ENCODE results near the gene NHLRC2. TPM values are rescaled to one million over a fixed set of nuclear protein-coding genes. Genes with fewer than 3 reads are reported as not detected.

Gene NHLRC2
- total RNA-seq, 4 donors from 2014 or later = 18.3 to 140 (median 45.8) TPM

DNA sequence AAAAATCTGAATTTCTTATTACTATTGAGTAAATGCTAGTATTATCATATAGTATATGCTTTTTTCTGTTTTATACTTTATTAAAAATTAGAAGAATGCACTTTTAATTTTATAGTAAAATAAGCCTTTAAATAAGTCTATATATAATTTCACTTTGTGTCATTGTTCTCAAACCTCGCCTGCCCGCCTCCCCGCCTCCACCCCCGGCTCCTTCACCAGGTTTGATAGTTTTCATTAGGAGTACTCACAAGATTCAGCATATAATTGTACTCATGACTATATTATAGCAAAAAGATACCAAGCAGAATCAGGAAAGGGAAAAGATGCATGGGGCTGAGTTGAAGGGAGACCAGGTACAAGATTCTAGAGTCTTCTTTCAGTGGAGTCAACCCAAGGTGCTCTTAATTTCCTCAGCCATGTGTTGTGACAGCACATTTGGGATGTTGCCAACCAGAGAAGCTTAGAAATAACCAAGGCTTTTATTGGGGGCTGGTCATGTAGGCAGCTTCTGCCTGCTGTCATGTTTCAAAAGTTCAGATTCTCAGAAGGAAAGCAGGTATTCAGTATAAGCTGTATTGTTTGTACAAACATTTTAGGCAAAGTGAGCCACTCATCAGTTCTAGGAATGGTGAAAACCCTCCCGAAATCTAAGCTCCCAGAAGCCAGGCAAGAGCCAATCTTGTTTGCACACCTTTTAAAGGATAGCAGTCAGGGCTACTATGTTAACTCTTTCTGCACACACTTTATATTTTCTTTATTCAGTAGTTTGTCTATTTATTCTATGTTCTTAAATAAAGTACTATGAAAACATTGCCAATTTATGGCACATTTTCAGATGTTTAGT lies 12.3 kb downstream of the NHLRC2 start:
- in situ Hi-C loops (cut with MboI; ENCODE audit: low pct_ligation_motif_present in 1 of 4, low pct_unique_long_range_greater_than_20kb in 1 of 4, low sequenced_read_pairs in 3 of 4) = no loop called here
- no peaks in the 10 kb centered on the region for H3K27me3 ChIP-seq
- H3K9me3 ChIP-seq = no peaks in the 10 kb centered on the region
- no peak for DNase-seq
- intact Hi-C loops (cut with DNase I; ENCODE audit: low total_unique reads) = no loop called here
- H3K4me1 ChIP-seq = peaks cover 0 to 10% (median 2%) of the 10 kb centered on the region in 4 donors
- no peak overlapping the region for H3K4me3 ChIP-seq
- TF ChIP-seq, protein P1, sequence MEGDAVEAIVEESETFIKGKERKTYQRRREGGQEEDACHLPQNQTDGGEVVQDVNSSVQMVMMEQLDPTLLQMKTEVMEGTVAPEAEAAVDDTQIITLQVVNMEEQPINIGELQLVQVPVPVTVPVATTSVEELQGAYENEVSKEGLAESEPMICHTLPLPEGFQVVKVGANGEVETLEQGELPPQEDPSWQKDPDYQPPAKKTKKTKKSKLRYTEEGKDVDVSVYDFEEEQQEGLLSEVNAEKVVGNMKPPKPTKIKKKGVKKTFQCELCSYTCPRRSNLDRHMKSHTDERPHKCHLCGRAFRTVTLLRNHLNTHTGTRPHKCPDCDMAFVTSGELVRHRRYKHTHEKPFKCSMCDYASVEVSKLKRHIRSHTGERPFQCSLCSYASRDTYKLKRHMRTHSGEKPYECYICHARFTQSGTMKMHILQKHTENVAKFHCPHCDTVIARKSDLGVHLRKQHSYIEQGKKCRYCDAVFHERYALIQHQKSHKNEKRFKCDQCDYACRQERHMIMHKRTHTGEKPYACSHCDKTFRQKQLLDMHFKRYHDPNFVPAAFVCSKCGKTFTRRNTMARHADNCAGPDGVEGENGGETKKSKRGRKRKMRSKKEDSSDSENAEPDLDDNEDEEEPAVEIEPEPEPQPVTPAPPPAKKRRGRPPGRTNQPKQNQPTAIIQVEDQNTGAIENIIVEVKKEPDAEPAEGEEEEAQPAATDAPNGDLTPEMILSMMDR (IDR thresholded peaks at IDR 0.05) = no peak
- TF ChIP-seq EP300 (IDR thresholded peaks at IDR 0.05; ENCODE audit: low read depth) (no peak), POLR2AphosphoS5 (IDR thresholded peaks at IDR 0.05) (no peak), POLR2A (IDR thresholded peaks at IDR 0.05) (no peak)
- no peak overlapping the region for H3K27ac ChIP-seq
- 93% methylated on average over 5 of the region's 5 CpGs for WGBS, 2 donors (ENCODE audit: low coverage in 1 of 2)
- peaks cover 0 to 6% (median 2%) of the 10 kb centered on the region in 4 donors for H3K36me3 ChIP-seq

DNA sequence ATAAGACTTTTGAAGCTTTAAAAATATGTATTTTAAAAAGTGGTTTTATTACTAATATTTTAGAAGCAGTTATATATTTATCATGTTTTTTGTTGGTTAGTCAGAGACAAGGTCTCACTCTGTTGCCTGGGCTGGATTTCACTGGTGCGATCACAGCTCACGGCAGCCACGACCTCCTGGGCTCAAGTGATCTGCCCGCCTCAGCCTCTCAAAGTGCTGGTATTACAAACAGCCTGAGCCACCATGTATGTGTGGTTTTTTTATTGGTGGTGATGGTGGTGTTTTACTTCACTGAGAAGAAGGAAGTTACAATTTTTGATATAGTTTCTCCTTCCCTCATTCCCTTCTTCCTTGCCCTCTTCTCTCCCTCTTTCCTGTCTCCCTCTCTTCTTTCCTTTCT lies 13.4 kb downstream of the NHLRC2 start:
- Histone ChIP-seq H3K4me3 (no peak overlapping the region), H3K9me3 (peaks cover 0 to 6% of the 10 kb centered on the region in 2 donors), H3K27me3 (no peaks in the 10 kb centered on the region), H3K4me1 (peaks cover 0 to 10% (median 2%) of the 10 kb centered on the region in 4 donors), H3K27ac (no peak overlapping the region), H3K36me3 (peaks cover 0 to 13% (median 0%) of the 10 kb centered on the region in 4 donors)
- in situ Hi-C loops (cut with MboI; ENCODE audit: low pct_ligation_motif_present in 1 of 4, low pct_unique_long_range_greater_than_20kb in 1 of 4, low sequenced_read_pairs in 3 of 4) = no loop called here
- intact Hi-C loops (cut with DNase I; ENCODE audit: low total_unique reads) = no loop called here
- whole genome bisulfite sequencing, 2 donors (ENCODE audit: low coverage in 1 of 2) = 81 to 87% methylated on average over 4 of the region's 4 CpGs
- no peak for DNase-seq
- no peak for TF ChIP-seq EP300 (IDR thresholded peaks at IDR 0.05; ENCODE audit: low read depth)
- TF ChIP-seq, protein P1 (IDR thresholded peaks at IDR 0.05) = no peak
- TF ChIP-seq POLR2A (IDR thresholded peaks at IDR 0.05) = no peak
- no peak for TF ChIP-seq POLR2AphosphoS5 (IDR thresholded peaks at IDR 0.05)

DNA sequence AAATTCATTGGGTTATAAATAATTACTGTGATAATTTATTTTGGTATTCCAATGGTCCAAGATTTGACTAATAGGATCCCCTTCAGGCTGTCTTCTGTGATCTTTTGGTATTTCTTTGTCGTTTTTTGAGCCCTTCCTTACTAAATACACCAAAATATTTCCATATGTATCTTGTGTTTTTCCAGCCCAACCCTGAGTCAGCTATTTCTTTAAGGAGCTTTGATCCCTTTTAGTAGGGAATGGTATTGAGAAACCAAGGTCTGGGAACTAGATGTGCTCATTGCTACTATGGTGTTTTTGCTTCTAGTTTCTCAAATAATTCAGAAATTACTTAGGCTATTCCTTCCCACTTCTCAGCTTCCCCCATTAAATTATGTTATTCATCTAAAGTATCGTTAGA lies 15.3 kb downstream of the NHLRC2 start:
- 89 to 90% methylated on average over 2 of the region's 2 CpGs for WGBS, 2 donors (ENCODE audit: low coverage in 1 of 2)
- H3K36me3 ChIP-seq = peaks cover 0 to 10% (median 0%) of the 10 kb centered on the region in 4 donors
- in situ Hi-C loops (cut with MboI; ENCODE audit: low pct_ligation_motif_present in 1 of 4, low pct_unique_long_range_greater_than_20kb in 1 of 4, low sequenced_read_pairs in 3 of 4) = no loop called here

More for the DNA sequence above, 15.3 kb downstream of the NHLRC2 start:
- TF ChIP-seq, protein P1 (IDR thresholded peaks at IDR 0.05) = no peak
- TF ChIP-seq POLR2AphosphoS5 (IDR thresholded peaks at IDR 0.05) (no peak), EP300 (IDR thresholded peaks at IDR 0.05; ENCODE audit: low read depth) (no peak), POLR2A (IDR thresholded peaks at IDR 0.05) (no peak)
- Histone ChIP-seq H3K4me1 (peaks cover 0 to 10% (median 2%) of the 10 kb centered on the region in 4 donors), H3K9me3 (peaks cover 0 to 8% of the 10 kb centered on the region in 2 donors), H3K27ac (no peak overlapping the region), H3K27me3 (no peaks in the 10 kb centered on the region), H3K4me3 (no peak overlapping the region)
- DNase-seq = no peak
- intact Hi-C loops (cut with DNase I; ENCODE audit: low total_unique reads) = no loop called here

Data from transverse colon (tissue), 4 donors.